Right atrium auricular region (tissue), 2 donors: Measurements from ENCODE around the gene SLC8A1. TPM values are rescaled to one million over a fixed set of nuclear protein-coding genes. Genes with fewer than 3 reads are reported as not detected.

Source experiments
- DNase-seq: peaks from one replicate; pipeline ENCODE4 v3.0.0-alpha.2; 2019; ENCODE audit warnings: low spot score
- H3K27ac ChIP-seq, 2 donors: fragments of 200-600 bp; sonication (generic); 1 replicate in 1 of 2; 2 replicates in 1 of 2; pipeline ENCODE4 v1.5.1; 2016 to 2019
- H3K27me3 ChIP-seq, 2 donors: fragments of 200-600 bp; sonication (generic); one replicate each; pipeline versions ENCODE4 v1.5.1 to v1.6.0; 2017 to 2019
- H3K36me3 ChIP-seq: fragments of 200-600 bp; sonication (generic); one replicate; pipeline ENCODE4 v1.5.1; 2016
- H3K4me1 ChIP-seq, 2 donors: fragments of 200-600 bp; sonication (generic); one replicate each; pipeline versions ENCODE4 v1.5.1 to v1.6.0; 2017 to 2019
- H3K4me3 ChIP-seq, 2 donors: fragments of 200-600 bp; sonication (generic); 1 replicate in 1 of 2; 2 replicates in 1 of 2; pipeline ENCODE4 v1.5.1; 2017 to 2019; ENCODE audit warnings: mild to moderate bottlenecking in 1 of 2, moderate library complexity in 1 of 2
- H3K9me3 ChIP-seq, 2 donors: fragments of 200-600 bp; sonication (generic); one replicate each; pipeline ENCODE4 v1.5.1; 2019
- CTCF ChIP-seq, 2 donors: fragments of 200-600 bp; sonication (generic); IDR thresholded peaks; one replicate each; pipeline ENCODE4 v1.5.1; 2019; ENCODE audit warnings: antibody characterized with exemption in 2 of 2
- total RNA-seq, 2 donors: library from RNA; depleted of rRNA; stranded (reverse); fragments of >200 nt; gene quantifications; one replicate each; pipeline ENCODE4 v1.1.0, GENCODE V29; 2016

The SLC8A1 gene
- total RNA-seq, 2 donors from 2014 or later, result 493 to 738 TPM

- DNase-seq, result no peak
- H3K27me3 ChIP-seq, result no peaks in the 10 kb centered on the region
- H3K27ac ChIP-seq, result no peak overlapping the region
- no peak for TF ChIP-seq CTCF (IDR thresholded peaks at IDR 0.05)
- no peaks in the 10 kb centered on the region for H3K9me3 ChIP-seq
- no peak overlapping the region for H3K4me3 ChIP-seq
- peaks cover 0 to 33% of the 10 kb centered on the region in 2 donors for H3K4me1 ChIP-seq
- H3K36me3 ChIP-seq, result no peaks in the 10 kb centered on the region
Measured at GRCh38 chr2:40243581-40244187, 208.2 kb downstream of the SLC8A1 start.

GRCh38 chr2:40242315-40242714 is 209.6 kb downstream of the SLC8A1 start:
- H3K4me1 ChIP-seq, result peaks cover 0 to 33% of the 10 kb centered on the region in 2 donors
- H3K27ac ChIP-seq, result no peak overlapping the region
- H3K9me3 ChIP-seq, result no peaks in the 10 kb centered on the region
- no peak for DNase-seq
- H3K36me3 ChIP-seq, result no peaks in the 10 kb centered on the region
- TF ChIP-seq CTCF (IDR thresholded peaks at IDR 0.05), result no peak
- no peaks in the 10 kb centered on the region for H3K27me3 ChIP-seq
- H3K4me3 ChIP-seq, result no peak overlapping the region

- no peak for TF ChIP-seq CTCF (IDR thresholded peaks at IDR 0.05)
- DNase-seq, result peak; percentile 89
- no peak overlapping the region for H3K4me3 ChIP-seq
- no peaks in the 10 kb centered on the region for H3K9me3 ChIP-seq
- no peaks in the 10 kb centered on the region for H3K36me3 ChIP-seq
- peak overlapping the region; percentile 15 to 17 for H3K27ac ChIP-seq
- H3K27me3 ChIP-seq, result no peaks in the 10 kb centered on the region
- H3K4me1 ChIP-seq, result peaks cover 0 to 33% of the 10 kb centered on the region in 2 donors
Measured at GRCh38 chr2:40240070-40240469, 211.8 kb downstream of the SLC8A1 start.

GRCh38 chr2:40230707-40231432 is 221.0 kb downstream of the SLC8A1 start:
- H3K27me3 ChIP-seq, result no peaks in the 10 kb centered on the region
- no peak for DNase-seq
- H3K4me3 ChIP-seq, result no peak overlapping the region
- H3K27ac ChIP-seq, result no peak overlapping the region
- H3K36me3 ChIP-seq, result no peaks in the 10 kb centered on the region
- peaks cover 0 to 17% of the 10 kb centered on the region in 2 donors for H3K4me1 ChIP-seq
- TF ChIP-seq CTCF (IDR thresholded peaks at IDR 0.05), result peak in 1 of 2 donors; percentile 24
- no peaks in the 10 kb centered on the region for H3K9me3 ChIP-seq

- TF ChIP-seq CTCF (IDR thresholded peaks at IDR 0.05), result no peak
- Histone ChIP-seq H3K9me3 (no peaks in the 10 kb centered on the region), H3K36me3 (no peaks in the 10 kb centered on the region), H3K27ac (no peak overlapping the region), H3K4me1 (peaks cover 0 to 24% of the 10 kb centered on the region in 2 donors), H3K27me3 (no peaks in the 10 kb centered on the region), H3K4me3 (no peak overlapping the region)
- no peak for DNase-seq
Measured at GRCh38 chr2:40230186-40230585, 221.7 kb downstream of the SLC8A1 start.
